Activated CD8-positive, alpha-beta memory T cell treated with anti-CD3 and anti-CD28 coated beads, Interleukin-2, amount 10 ng/mL, durations not matched to agents 7 days and 5 days (primary cell): Measurements from ENCODE around the gene IL32. TPM values are rescaled to one million over a fixed set of nuclear protein-coding genes. Genes with fewer than 3 reads are reported as not detected.
A peak's percentile ranks its signal among the peaks of the same experiment; 100 is the strongest.

Source experiments
- ATAC-seq: fragments of 150-1000 bp; cut with Tn5 transposase; one replicate; pipeline ENCODE4 v1.10.0; 2021; ENCODE audit warnings: moderate library complexity
- CTCF ChIA-PET: fragments of 350-600 bp; sonication (Branson Sonifier 250); formaldehyde crosslinking; loops from one replicate; lab custom pipeline; 2021; ENCODE audit warnings: antibody characterized with exemption; lab: Charles Lee
- DNase-seq: peaks from one replicate; pipeline ENCODE4 v3.0.0-alpha.2; 2020
- H3K27ac Mint-ChIP-seq: one replicate; pipeline ENCODE4 v1.8.0; 2021; ENCODE audit warnings: mild to moderate bottlenecking, mixed read lengths
- H3K27me3 Mint-ChIP-seq: one replicate; pipeline ENCODE4 v1.8.0; 2021; ENCODE audit warnings: mixed read lengths
- H3K36me3 Mint-ChIP-seq: one replicate; pipeline ENCODE4 v1.8.0; 2021; ENCODE audit warnings: mild to moderate bottlenecking, mixed read lengths
- H3K4me1 Mint-ChIP-seq: one replicate; pipeline ENCODE4 v1.8.0; 2021; ENCODE audit warnings: mixed read lengths
- H3K4me3 Mint-ChIP-seq: one replicate; pipeline ENCODE4 v1.8.0; 2021; ENCODE audit warnings: mild to moderate bottlenecking, moderate library complexity, mixed read lengths
- H3K9me3 Mint-ChIP-seq: one replicate; pipeline ENCODE4 v1.8.0; 2022; ENCODE audit warnings: low read depth, mixed read lengths
- total RNA-seq, 2 experiments: library from RNA; stranded (reverse); gene quantifications; one replicate each; pipeline ENCODE4 v1.2.3, GENCODE V29; 2021

Gene IL32, protein sequence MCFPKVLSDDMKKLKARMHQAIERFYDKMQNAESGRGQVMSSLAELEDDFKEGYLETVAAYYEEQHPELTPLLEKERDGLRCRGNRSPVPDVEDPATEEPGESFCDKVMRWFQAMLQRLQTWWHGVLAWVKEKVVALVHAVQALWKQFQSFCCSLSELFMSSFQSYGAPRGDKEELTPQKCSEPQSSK
- total RNA-seq: 1,000 to 10,000 TPM; 2,870 to 3,468 TPM

DNA sequence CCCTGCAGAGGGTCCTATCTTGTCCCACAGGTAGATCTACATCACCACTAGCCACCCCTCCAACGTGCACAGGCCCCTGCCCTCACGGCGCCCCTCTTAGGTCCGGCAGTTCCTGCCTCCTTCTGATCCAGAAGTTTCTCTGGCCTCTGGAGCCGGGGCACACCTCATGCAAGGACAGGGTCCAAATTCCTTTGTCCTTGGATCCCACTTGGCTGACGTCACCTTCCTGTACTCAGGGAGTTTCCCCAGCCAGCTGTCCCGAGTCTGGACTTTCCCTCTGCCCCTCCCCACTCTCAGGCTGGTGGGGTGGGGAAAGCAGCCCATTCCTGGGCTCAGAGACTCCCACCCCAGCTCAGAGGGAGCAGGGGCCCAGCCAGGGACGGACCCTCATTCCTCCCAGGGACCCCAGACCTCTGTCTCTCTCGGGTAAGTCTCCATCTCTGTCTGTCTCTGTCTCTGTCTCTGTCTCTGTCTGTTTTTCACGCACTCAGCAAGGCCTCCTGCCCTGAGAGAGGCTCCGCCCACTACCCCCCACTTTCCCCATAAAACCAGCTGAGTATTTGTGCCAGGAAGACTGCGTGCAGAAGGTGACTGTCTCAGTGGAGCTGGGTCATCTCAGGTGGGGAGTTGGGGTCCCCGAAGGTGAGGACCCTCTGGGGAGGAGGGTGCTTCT lies at the start of gene IL32:
TSS of gene IL32 (plus strand) at position 572 of the 673 bp plus-strand sequence. CDS start 172 bp downstream, outside the sequence.
- H3K27me3 Mint-ChIP-seq: no peaks in the 10 kb centered on the region
- CTCF ChIA-PET: interaction anchor here (0.7 to 14.1 kb wide), 11 partner anchors 10 to 65 kb away, joined by 3 to 346 read pairs (median 4); partner anchors contain the start of gene ZNF213
- H3K4me1 Mint-ChIP-seq: peaks cover 59% of the 10 kb centered on the region
- peak; percentile 65 for ATAC-seq
- peak within 1 kb of the TSS; percentile 97 for H3K27ac Mint-ChIP-seq
- H3K36me3 Mint-ChIP-seq: peaks cover 56% of the 10 kb centered on the region
- peak; percentile 87 for DNase-seq
- H3K9me3 Mint-ChIP-seq: peaks cover 2% of the 10 kb centered on the region
- H3K4me3 Mint-ChIP-seq: peak within 1 kb of the TSS; percentile 100

DNA sequence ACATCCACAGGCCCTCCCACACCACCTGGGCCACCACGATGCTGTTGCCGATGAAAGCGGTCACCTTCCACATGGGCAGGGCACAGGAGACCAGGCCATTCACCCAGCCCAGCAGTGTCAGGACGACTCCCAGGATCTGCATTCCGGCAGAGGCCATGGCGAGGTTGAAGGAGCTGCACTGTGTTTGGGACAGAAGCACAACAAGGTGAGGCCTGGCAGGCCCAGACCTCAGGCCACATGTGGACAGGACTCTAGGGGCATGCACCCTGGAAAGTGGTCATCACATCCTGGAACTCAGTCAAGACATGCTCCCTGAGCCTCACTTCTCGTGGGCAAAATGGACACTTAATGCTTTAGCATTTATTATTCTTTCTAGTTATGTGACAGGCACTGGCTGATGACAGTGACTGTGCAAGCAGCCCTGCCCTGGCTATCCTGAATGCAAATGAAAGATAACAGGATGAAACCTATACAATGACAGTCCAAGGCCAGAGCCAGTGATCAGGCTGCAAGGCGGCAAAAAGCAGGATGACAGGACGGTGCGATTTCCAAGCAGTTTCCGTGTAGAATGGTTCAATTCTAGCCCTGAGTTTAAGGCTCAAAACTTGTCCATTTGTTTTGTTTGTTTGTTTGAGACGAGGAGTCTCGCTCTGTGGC lies 49.4 kb upstream of the IL32 start:
- no peaks in the 10 kb centered on the region for H3K36me3 Mint-ChIP-seq
- no peak overlapping the region for H3K27ac Mint-ChIP-seq
- H3K4me3 Mint-ChIP-seq: no peak overlapping the region
- CTCF ChIA-PET: no interaction called here
- peaks cover 9% of the 10 kb centered on the region for H3K4me1 Mint-ChIP-seq
- peaks cover 43% of the 10 kb centered on the region for H3K27me3 Mint-ChIP-seq
- no peaks in the 10 kb centered on the region for H3K9me3 Mint-ChIP-seq
- no peak for DNase-seq
- no peak for ATAC-seq

DNA sequence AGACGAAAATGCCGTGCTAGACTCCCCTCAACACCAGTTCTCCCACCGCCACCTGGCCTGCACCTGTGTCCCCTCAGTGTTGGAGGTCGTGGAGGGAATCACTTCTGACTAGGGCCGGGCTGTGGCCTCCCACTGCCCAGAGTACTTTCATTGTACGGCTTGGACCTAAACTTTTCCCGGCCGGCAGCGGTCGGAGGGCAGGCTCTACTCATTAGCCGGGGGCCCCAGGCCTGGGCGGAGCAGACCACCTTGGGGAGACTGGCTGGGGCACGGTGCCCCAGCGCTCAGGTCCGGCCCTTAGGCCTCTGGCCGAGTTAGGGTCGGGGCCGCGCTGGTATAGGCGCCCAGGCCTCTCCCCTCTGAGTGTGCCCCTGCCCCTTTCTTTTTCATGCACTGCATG lies 48.1 kb upstream of the IL32 start:
- CTCF ChIA-PET: no interaction called here
- Mint-ChIP-seq H3K36me3 (no peaks in the 10 kb centered on the region), H3K4me1 (peaks cover 21% of the 10 kb centered on the region), H3K9me3 (no peaks in the 10 kb centered on the region), H3K27ac (no peak overlapping the region), H3K4me3 (no peak overlapping the region), H3K27me3 (peaks cover 32% of the 10 kb centered on the region)
- ATAC-seq (no peak), DNase-seq (no peak)

DNA sequence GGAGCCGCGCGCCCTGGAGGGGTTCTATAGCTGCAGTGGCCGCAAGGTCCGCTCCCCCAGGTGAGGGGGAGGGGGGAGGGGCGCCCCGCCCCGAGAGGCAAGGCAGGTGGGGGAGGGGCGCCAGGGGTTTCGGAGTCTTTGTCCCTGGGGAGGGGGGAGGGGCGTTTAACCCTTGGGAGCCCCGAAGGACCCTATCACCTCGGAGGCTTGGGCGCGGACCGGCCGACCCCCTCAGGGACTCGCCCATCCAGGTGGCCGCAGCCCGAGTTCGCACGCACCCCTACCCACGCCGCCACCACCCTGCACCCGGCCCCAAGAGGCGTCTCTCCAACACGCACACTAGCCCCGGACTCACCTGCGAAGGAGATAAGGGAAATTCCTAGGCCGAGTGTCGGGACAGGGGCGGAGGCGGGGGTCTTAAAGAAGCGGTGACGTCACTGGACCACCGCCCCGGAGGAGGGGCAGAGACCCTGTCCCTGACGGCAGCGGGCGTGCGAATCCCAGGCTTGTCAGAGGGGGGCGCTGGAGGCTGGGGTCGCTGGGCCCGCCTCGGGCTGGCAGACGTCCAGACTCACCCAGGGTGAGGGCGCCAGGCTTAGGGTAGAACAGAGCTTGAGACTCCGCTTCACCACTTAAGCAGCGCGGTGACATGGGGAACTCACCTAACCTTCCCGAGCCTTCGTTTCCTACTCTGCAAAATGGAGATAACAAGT lies 47.5 kb upstream of the IL32 start, which contains the start of gene CLDN6:
TSS of gene CLDN6 (minus strand) at position 390 of the 713 bp plus-strand sequence. CDS start 2,162 bp downstream, outside the sequence.
- ATAC-seq (no peak), DNase-seq (no peak)
- H3K27ac Mint-ChIP-seq: no peak within 1 kb of the TSS
- H3K36me3 Mint-ChIP-seq: no peaks in the 10 kb centered on the region
- no peaks in the 10 kb centered on the region for H3K9me3 Mint-ChIP-seq
- peaks cover 26% of the 10 kb centered on the region for H3K27me3 Mint-ChIP-seq
- peaks cover 27% of the 10 kb centered on the region for H3K4me1 Mint-ChIP-seq
- no peak within 1 kb of the TSS for H3K4me3 Mint-ChIP-seq
- CTCF ChIA-PET: interaction anchor here (6.3 to 17.9 kb wide), 2 partner anchors 12 kb away, joined by 83 to 370 read pairs; partner anchors contain the start of gene CLDN9

DNA sequence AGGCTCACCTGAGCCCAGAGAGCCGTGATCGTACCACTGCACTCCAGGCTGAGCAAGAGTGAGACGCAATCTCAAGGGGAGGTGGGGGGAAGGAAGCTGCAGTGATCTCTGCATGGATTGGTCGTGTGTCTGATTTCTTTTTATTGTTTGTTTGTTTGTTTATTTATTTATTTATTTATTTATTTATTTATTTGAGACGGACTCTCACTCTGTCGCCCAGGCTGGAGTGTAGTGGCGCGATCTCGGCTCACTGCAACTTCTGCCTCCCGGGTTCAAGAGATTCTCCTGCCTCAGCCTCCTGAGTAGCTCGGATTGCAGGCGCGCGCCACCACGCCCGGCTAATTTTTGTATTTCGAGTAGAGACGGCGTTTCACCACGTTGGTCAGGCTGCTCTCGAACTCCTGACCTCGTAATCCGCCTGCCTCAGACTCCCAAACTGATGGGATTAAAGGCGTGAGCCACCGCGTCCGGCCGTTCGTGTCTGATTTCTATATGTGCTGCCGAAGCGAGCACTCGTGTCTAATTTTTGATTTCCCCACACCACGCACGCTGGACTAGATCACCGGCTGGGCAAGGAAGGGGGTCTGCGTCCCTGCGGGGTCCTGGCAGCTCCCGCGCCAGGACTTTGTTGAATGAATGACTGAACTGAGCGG lies 45.7 kb upstream of the IL32 start:
- Mint-ChIP-seq H3K4me1 (peaks cover 37% of the 10 kb centered on the region), H3K27ac (peak overlapping the region; percentile 15), H3K4me3 (peak overlapping the region; percentile 82), H3K36me3 (peaks cover 1% of the 10 kb centered on the region), H3K9me3 (no peaks in the 10 kb centered on the region), H3K27me3 (peaks cover 21% of the 10 kb centered on the region)
- CTCF ChIA-PET: interaction anchor here (0.7 to 17.9 kb wide), 11 partner anchors 10 to 110 kb away, joined by 3 to 370 read pairs (median 5); partner anchors contain the start of genes CLDN9 and PKMYT1
- DNase-seq (no peak), ATAC-seq (no peak)

DNA sequence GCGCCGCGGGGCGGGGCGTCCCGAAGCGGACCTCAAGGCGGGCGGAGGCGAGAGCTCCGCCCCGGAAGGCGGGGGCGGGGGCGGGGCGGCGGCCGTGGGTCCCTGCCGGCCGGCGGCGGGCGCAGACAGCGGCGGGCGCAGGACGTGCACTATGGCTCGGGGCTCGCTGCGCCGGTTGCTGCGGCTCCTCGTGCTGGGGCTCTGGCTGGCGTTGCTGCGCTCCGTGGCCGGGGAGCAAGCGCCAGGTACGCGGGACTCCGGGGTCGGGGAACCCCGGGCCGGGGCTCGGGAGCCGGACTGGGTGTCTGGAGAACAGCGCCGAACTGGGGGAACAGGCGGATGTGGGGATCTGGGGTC lies 45.2 kb upstream of the IL32 start, which contains the start of gene TNFRSF12A:
TSS of gene TNFRSF12A (plus strand) at position 122 of the 357 bp plus-strand sequence. CDS start at position 152, 30 bp downstream.
- DNase-seq (peak; percentile 80), ATAC-seq (peak; percentile 51)
- Mint-ChIP-seq H3K4me3 (peak within 1 kb of the TSS; percentile 82), H3K27ac (peak within 1 kb of the TSS; percentile 76), H3K27me3 (peaks cover 18% of the 10 kb centered on the region), H3K36me3 (peaks cover 1% of the 10 kb centered on the region), H3K9me3 (no peaks in the 10 kb centered on the region), H3K4me1 (peaks cover 38% of the 10 kb centered on the region)
- CTCF ChIA-PET: interaction anchor here (0.7 to 17.9 kb wide), 11 partner anchors 10 to 110 kb away, joined by 3 to 370 read pairs (median 5); partner anchors contain the start of genes CLDN9 and PKMYT1

DNA sequence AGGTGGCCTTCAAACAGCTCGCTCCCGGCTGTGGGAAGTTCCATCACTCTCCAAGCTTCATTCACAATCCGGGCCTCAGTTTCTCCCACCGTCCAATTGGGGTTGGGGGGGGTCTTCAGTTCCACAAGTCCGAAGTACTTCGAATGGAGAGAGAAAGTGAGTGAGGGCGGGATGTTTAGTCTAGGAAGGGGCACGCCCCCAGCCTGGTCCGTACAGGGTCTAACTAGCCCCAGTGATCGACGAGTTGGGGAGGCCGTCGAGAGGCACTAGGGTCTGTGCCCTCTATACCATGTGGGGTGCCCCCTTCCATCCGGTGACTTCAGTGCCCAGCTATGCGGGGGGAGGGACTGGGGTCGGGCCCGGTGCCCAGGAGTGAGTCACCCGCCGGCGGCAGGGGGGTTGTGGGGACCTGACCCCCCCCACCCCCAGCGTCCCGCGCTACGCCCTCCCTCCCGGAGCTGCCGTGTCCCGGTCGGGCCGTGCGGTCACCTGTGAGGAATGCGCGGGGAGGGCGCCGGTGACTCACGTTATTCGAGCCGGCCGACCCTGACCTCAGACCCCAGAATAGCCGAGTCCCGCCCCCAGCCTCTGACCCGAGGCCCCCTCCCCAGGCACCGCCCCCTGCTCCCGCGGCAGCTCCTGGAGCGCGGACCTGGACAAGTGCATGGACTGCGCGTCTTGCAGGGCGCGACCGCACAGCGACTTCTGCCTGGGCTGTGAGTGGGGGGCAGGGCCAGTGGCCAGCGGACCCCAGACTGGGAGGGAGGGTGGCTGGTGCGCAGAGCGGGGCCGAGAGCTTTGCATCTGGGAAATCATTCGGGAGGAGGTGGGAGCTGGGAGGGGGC lies 44.6 kb upstream of the IL32 start:
- H3K27me3 Mint-ChIP-seq: peaks cover 18% of the 10 kb centered on the region
- DNase-seq (peak; percentile 66), ATAC-seq (peak; percentile 7)
- CTCF ChIA-PET: interaction anchor here (0.7 to 17.9 kb wide), 14 partner anchors 9 to 109 kb away, joined by 3 to 370 read pairs (median 5); partner anchors contain the start of genes CLDN9 and PKMYT1
- peaks cover 42% of the 10 kb centered on the region for H3K4me1 Mint-ChIP-seq
- H3K4me3 Mint-ChIP-seq: peak overlapping the region; percentile 82
- no peaks in the 10 kb centered on the region for H3K9me3 Mint-ChIP-seq
- H3K27ac Mint-ChIP-seq: peak overlapping the region; percentile 76
- H3K36me3 Mint-ChIP-seq: peaks cover 1% of the 10 kb centered on the region

DNA sequence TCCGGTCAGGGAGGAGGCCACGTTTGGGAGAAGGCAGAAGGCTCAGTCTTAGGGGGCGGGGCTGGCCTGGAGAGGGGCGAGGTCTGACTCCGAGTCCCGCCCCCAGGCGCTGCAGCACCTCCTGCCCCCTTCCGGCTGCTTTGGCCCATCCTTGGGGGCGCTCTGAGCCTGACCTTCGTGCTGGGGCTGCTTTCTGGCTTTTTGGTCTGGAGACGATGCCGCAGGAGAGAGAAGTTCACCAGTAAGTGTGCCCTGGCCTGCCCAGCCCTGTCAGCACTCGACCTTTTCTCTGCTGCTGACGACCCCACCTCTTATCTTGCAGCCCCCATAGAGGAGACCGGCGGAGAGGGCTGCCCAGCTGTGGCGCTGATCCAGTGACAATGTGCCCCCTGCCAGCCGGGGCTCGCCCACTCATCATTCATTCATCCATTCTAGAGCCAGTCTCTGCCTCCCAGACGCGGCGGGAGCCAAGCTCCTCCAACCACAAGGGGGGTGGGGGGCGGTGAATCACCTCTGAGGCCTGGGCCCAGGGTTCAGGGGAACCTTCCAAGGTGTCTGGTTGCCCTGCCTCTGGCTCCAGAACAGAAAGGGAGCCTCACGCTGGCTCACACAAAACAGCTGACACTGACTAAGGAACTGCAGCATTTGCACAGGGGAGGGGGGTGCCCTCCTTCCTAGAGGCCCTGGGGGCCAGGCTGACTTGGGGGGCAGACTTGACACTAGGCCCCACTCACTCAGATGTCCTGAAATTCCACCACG lies 43.8 kb upstream of the IL32 start:
- H3K9me3 Mint-ChIP-seq: no peaks in the 10 kb centered on the region
- H3K36me3 Mint-ChIP-seq: peaks cover 6% of the 10 kb centered on the region
- CTCF ChIA-PET: interaction anchor here (1.0 to 17.9 kb wide), 8 partner anchors 8 to 128 kb away, joined by 3 to 370 read pairs (median 8); partner anchors contain the start of gene CLDN9
- peak overlapping the region; percentile 75 for H3K27ac Mint-ChIP-seq
- ATAC-seq: peak; percentile 31
- peak; percentile 86 for DNase-seq
- peaks cover 16% of the 10 kb centered on the region for H3K27me3 Mint-ChIP-seq
- H3K4me1 Mint-ChIP-seq: peaks cover 44% of the 10 kb centered on the region
- H3K4me3 Mint-ChIP-seq: peak overlapping the region; percentile 82

DNA sequence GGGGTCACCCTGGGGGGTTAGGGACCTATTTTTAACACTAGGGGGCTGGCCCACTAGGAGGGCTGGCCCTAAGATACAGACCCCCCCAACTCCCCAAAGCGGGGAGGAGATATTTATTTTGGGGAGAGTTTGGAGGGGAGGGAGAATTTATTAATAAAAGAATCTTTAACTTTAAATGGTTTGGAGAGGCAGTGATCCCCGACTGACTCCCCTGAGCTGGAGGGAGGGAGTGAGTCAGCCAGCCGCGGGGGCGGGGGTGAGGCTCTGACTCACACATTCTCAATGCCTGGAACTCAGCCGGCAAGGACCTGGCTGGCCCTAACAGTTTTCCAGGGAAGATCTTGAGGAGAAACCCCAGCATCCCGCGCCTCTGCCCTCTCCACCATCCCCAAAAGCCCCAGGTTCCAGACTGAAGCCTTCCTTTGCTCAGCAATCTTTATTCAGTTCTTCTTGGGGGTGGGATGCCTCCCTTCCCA lies 43.2 kb upstream of the IL32 start:
- peaks cover 12% of the 10 kb centered on the region for H3K27me3 Mint-ChIP-seq
- H3K9me3 Mint-ChIP-seq: no peaks in the 10 kb centered on the region
- ATAC-seq (peak; percentile 35), DNase-seq (peak; percentile 90)
- H3K36me3 Mint-ChIP-seq: peaks cover 12% of the 10 kb centered on the region
- CTCF ChIA-PET: interaction anchor here (0.6 to 17.9 kb wide), 10 partner anchors 8 to 138 kb away, joined by 3 to 370 read pairs (median 7); partner anchors contain the start of genes CLDN9, MMP25 and ZNF213
- H3K4me1 Mint-ChIP-seq: peaks cover 44% of the 10 kb centered on the region
- H3K27ac Mint-ChIP-seq: peak overlapping the region; percentile 92
- peak overlapping the region; percentile 82 for H3K4me3 Mint-ChIP-seq

DNA sequence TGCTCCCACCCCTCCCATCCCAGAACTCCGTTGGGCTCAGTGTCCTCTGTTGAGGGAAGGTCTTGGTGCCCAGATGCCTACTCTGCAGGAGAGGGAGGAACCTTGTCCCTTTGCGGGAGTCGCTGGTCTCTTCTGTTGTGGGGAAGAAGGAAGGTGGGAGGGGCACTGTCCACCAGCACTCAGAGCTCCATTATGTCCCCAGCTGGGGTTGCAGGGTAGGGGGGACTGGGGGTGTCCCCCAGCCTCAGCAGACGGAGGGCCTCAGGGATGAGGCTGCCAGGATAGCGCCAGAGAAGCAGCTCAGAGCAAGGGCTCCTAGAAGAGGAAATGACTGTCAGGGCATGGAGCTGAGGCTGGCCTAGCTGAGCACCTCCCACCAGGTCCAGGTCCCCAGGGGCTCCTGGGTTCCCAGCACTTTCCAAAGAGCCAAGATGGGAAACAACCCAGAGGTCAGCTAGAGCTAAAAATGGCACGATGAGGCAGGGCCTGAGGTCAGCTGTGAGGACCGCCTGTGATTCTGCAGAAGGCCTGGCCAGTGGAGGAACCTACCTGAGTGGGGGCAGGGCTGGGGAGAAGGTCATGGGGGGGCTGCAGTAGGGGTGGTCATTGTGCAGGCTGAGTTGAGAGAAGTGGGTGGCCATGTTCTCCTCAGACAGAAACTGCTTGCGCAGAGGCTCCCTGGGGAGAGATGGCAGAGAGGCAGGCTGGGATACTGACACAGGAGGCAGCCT lies 42.6 kb upstream of the IL32 start:
- Mint-ChIP-seq H3K4me3 (peak overlapping the region; percentile 75), H3K27me3 (peaks cover 12% of the 10 kb centered on the region), H3K9me3 (no peaks in the 10 kb centered on the region), H3K27ac (peak overlapping the region; percentile 92), H3K36me3 (peaks cover 12% of the 10 kb centered on the region), H3K4me1 (peaks cover 47% of the 10 kb centered on the region)
- DNase-seq: peak; percentile 53
- ATAC-seq: no peak
- CTCF ChIA-PET: interaction anchor here (0.6 to 17.9 kb wide), 12 partner anchors 7 to 138 kb away, joined by 3 to 370 read pairs (median 4); partner anchors contain the start of genes CLDN9, MMP25, PKMYT1 and ZNF213
